Fibroblast of skin of right biceps (primary cell): ENCODE results near the gene H3-3A.

ENCODE experiments used
- DNase-seq: peaks from one replicate; pipeline ENCODE4 v3.0.0-alpha.2; 2013

The H3-3A gene

GRCh38 chr1:226116673-226117072, 54.2 kb downstream of the H3-3A start:
- DNase-seq, result no peak

- no peak for DNase-seq
These were observed 54.8 kb downstream of the H3-3A start for GRCh38 chr1:226117330-226117729.

GRCh38 chr1:226118357-226118756, 55.8 kb downstream of the H3-3A start:
- no peak for DNase-seq

GRCh38 chr1:226119169-226119568, 56.7 kb downstream of the H3-3A start:
- DNase-seq, result no peak

- no peak for DNase-seq
These were observed 57.9 kb downstream of the H3-3A start for GRCh38 chr1:226120398-226120797.

- DNase-seq, result no peak
These were observed 58.6 kb downstream of the H3-3A start for GRCh38 chr1:226121049-226121586.
